ENCODE data around the gene STC2.

DNA sequence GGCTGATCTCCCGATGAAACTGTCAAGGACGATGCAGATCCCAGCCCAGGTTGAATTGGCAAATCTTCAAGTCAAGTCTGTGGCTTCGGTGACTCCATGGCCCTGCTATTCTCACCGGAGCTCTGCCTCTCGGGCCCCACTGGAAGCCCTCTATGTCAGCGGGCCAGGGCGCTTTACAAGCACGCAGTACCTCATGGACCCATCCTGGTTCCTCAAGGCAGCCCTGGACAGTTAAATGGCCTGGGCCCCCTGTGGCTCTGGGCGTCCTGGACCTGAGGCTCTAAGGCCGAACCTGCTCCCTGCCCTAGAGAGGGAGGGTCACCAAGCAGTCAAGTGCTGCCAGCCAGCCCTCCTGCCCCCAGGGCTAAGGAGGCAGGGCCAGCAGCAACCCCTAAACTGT lies 45.3 kb downstream of the STC2 start:
- TF ChIP-seq POLR2AphosphoS5 (IDR thresholded peaks at IDR 0.05; ENCODE audit: borderline replicate concordance, low read depth, low read length) = no peak
- no peak for TF ChIP-seq EZH2 (IDR thresholded peaks at IDR 0.05)
- no peak for TF ChIP-seq FOXP2 (optimal IDR thresholded peaks at IDR 0.05; ENCODE audit: control extremely low read depth, extremely low read length, insufficient read depth)
